CD4-positive, alpha-beta T cell treated with Interleukin-6 at 100 ng/mL for 8 hours (primary cell): Measurements from ENCODE around the gene ESRRB.
"Not testable (repeated sequence)": the region's sequence is repeated elsewhere in the genome, so short reads cannot be mapped to it uniquely, and the experiment has no call there.

Experiments
- DNase-seq: peaks from one replicate; pipeline ENCODE4 v3.0.0-alpha.2; 2020; ENCODE audit warnings: mixed read lengths, low spot score

Gene ESRRB

GRCh38 chr14:76497550-76498462, 121.9 kb downstream of the ESRRB start:
- DNase-seq, result no peak

- DNase-seq, result no peak
Observed at GRCh38 chr14:76498463-76498935, 122.6 kb downstream of the ESRRB start.

GRCh38 chr14:76498976-76499375, 123.0 kb downstream of the ESRRB start:
- no peak for DNase-seq

GRCh38 chr14:76499399-76499798, 123.5 kb downstream of the ESRRB start:
- DNase-seq, result no peak

- no peak for DNase-seq
Observed at GRCh38 chr14:76500011-76500410, 124.1 kb downstream of the ESRRB start.

- DNase-seq, result no peak
Observed at GRCh38 chr14:76500480-76500879, 124.5 kb downstream of the ESRRB start.

GRCh38 chr14:76501156-76501720, 125.3 kb downstream of the ESRRB start:
- no peak for DNase-seq

- no peak for DNase-seq
Observed at GRCh38 chr14:76502219-76502618, 126.3 kb downstream of the ESRRB start.

- no peak for DNase-seq
Observed at GRCh38 chr14:76502638-76503037, 126.7 kb downstream of the ESRRB start.

GRCh38 chr14:76509311-76509710, 133.4 kb downstream of the ESRRB start:
- no peak for DNase-seq

GRCh38 chr14:76510181-76510580, 134.2 kb downstream of the ESRRB start:
- DNase-seq, result no peak

GRCh38 chr14:76514213-76514998, 138.5 kb downstream of the ESRRB start:
- DNase-seq, result no peak

- no peak for DNase-seq
Observed at GRCh38 chr14:76516884-76517283, 140.9 kb downstream of the ESRRB start.

- DNase-seq, result no peak
Observed at GRCh38 chr14:76518366-76518765, 142.4 kb downstream of the ESRRB start.

GRCh38 chr14:76525106-76525821, 149.3 kb downstream of the ESRRB start:
- no peak for DNase-seq

- DNase-seq, result no peak
Observed at GRCh38 chr14:76531085-76531484, 155.1 kb downstream of the ESRRB start.

- DNase-seq, result no peak
Observed at GRCh38 chr14:76531821-76532318, 155.9 kb downstream of the ESRRB start.

GRCh38 chr14:76536636-76537035, 160.7 kb downstream of the ESRRB start:
- not testable (repeated sequence) for DNase-seq

GRCh38 chr14:76537906-76538647, 162.1 kb downstream of the ESRRB start:
- no peak for DNase-seq

- no peak for DNase-seq
Observed at GRCh38 chr14:76538648-76539008, 162.7 kb downstream of the ESRRB start.

- DNase-seq, result no peak
Observed at GRCh38 chr14:76539130-76539529, 163.2 kb downstream of the ESRRB start.
